Fibroblast of skin of left quadriceps (primary cell): ENCODE results near the gene PIGT.

ENCODE experiments used
- DNase-seq, 2 experiments: peaks; one replicate each; pipeline ENCODE4 v3.0.0-alpha.2; 2013; ENCODE audit warnings: low read depth in 2 of 2

The PIGT gene

DNA sequence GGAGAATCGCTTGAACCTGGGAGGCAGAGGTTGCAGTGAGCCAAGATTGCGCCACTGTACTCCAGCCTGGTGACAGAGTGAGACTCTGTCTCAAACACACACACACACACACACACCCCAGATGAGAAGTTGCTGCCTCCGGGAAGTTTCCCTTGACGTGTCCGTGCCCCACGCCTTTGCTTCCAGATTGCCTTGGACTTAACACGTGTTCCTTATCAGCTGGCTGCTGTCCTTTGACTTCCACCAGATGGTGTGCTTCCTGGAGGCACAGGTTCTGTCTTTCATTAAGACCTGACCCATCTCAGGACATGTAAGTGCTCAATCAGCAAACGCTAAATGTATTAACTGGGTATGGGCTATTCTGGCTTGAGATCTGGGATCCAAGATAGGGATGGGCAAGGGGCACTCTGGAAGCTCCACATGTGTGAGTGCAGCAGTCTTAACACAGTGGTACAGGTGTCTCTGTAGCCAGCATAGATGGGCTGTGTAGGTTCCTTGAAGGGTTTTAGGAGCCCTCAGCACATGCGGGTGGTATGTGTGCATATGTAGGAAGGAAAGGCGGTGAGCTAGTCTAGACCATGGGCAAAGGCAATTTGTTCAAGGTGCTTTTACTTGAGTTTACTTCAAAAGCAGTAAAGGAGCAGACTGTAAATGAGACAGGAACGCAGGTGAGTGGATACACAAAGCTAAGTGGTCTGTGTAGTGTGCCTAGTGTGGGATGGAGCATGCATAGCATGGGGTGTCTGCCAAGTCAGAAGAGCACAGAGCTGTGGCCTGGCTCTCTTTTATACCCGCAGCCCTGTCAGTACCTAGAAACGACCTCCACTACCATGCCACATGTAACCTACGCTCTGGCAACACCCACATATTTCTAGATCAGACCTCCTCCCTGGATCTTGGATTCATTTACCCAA, 11.6 kb downstream of the PIGT start:
- DNase-seq, result no peak

DNA sequence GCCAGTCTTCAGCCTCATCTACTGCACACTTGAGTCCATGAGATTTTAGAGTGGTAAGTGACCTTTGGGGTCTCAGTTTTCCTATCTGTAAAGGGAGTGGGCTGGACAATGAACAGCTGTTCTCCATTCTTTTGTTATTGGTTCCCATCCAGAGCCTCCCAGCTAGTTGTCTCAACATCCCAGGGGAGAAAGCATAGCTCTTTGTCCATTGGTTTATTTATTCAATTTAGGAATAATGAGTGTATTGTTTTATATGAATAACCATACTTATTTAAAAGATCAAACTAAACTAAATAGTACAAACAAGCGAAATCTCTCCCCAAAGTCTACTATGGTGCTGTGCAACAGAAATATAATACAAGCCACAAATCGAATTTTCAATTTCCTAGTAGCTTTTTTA, 13.7 kb downstream of the PIGT start:
- no peak for DNase-seq

DNA sequence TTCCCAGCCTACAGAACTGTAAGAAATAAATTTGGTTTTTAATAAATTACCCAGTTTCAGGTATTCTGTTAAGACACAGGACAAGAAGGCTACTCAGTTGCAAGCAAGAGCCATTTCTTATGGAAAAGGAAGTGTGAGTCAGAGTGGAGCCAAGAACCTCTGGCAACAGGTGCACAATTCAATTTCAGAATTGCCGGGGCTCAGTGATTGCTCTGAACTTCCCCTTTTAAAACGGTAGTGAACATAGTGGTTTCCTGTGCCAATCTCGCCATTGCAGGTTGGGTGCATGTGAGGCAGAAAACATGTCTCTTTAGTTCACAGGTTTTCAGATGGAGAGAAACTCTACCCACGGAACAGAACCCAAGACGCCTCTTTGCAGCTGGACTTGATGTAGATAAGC, 16.4 kb downstream of the PIGT start:
- no peak for DNase-seq

DNA sequence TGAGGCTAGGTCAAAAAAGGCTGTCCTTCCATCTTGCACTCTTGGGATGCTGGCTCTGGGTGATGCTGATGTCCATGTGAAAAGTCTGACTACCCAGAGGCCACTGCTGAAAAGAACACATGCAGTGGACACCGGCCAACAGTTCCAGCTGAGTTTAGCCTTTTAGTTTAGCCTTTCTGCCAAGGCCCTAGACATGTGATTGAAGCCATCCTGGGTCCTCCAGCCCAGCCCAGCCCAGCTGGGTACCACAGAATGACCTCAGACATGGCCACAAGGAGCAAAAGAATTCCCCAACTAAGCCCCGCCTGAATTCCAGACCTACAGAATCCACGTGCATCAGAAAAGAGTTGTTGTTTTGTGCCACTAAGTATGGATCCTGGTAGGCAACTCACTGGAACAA, 17.4 kb downstream of the PIGT start:
- no peak for DNase-seq

DNA sequence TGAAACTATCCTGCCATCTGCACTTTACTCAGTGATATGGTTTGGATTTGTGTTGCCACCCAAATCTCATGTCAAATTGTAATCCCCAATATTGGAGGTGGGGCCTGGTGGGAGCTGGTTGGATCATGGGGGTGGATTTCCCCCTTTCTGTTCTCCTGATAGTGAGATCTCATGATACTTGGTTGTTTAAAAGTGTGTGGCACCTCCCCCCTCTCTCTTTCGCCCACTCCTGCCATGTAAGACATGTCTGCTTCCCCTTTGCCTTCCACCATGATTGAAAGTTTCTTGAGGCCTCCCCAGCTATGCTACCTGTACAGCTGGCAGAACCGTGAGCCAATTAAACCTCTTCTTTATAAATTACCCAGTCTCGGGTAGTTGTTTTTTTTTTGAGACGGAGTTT, 18.0 kb downstream of the PIGT start:
- DNase-seq, result no peak

DNA sequence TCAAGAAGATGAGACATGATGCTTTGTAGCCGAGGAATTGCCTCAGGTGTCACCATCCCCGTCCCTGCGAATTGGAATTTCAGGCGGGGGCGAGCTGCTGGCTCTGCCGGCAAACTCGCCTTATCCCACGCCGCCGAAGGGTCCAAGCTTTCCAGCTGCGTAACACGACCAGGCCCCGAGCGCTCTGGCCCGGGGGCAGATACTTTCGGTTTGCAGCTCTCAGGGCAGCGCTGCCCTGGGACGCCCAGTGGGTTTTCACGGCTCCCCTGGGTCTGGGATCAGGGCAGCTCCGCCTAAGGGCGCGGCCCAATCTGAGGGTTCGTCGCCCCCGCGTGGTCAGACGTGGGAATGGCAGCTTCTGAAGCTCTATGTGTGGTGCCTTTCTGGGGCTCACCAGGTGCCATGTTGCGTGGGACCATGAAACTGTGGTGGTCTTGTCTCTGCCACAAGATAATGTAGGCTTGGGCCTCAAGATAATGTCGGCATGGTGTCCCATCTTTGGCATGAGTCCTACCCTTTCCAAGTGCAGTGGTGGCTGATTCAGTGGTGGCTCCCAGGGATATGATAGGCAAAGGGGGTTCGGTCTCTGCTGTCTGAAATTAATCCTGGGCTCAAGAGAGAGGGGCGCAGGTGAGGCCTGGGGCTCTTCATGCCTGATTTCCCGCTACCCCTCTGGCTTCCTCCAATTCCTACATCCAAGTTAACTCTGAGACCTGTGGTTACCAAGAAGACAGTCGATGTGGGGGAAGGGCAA, 21.0 kb downstream of the PIGT start:
- peak; percentile 48 to 50 for DNase-seq

DNA sequence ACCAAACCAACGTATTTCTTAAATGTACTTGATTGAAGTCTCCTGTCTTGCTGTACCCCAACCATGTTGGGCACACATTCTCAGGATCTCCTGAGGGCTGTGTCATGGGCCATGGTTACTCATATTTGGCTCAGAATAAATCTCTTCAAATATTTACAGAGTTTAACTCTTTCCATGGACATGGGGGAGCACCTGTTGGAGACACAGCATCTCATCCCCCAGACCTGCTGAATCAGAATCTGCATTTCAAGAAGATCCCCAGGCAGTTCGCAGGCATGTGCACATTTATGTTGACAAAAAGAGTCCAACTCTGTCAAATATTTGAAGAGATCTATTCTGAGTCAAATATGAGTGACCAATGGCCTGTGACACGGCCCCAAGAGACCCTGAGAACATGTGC, 24.5 kb downstream of the PIGT start:
- no peak for DNase-seq

DNA sequence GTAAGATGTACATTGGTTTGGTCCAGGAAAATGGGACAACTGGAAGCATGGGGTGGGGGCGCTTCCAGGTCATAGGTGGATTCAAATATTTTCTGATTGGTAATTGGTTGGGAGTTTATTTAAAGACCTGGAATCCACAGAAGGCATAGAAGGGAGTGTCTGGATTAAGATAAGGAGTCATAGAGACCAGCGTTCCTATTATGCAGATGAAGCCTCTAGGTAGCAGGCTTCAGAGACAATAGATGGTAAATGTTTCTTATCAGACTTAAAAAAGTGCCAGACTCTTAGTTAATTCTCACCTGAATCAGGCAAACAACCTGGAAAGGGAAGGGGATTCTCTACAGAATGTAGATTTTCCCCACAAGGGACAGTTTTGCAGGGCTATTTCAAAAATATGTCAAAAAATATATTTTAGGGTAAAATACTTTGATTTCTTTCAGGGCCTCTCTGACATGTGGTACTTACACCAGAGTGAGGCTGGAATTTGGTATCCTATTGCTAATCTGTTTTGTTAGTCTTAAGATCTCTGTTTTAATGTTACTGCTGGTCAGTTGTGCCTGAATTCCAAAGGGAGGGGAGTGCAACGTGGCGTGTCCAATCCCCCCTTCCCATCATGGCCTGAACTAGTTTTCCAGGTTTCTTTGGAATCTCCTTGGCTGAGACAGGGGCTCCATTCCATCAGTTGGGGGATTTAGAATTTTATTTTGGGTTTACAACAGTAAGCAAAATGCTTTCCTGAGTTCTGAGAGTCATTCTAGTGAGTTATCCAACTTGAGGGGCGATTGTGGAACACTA, 25.1 kb downstream of the PIGT start:
- no peak for DNase-seq

DNA sequence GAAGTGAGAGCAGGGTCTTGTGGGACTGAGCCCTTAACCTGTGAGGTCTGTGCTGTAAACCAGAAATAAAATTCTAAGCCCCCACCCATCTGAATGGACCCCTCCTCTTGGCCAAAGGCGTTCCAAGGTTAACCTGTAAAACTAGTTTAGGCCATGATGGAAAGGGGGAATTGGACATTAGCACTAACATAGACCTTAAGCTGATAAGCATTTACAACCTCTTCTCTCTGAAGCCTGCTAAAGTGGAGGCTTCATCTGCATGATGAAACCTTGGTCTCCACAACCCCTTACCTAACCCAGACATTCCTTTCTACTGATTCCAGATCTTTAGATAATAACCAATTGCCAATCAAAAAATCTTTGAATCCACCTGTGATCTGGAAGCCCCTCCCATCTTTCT, 25.8 kb downstream of the PIGT start:
- no peak for DNase-seq

DNA sequence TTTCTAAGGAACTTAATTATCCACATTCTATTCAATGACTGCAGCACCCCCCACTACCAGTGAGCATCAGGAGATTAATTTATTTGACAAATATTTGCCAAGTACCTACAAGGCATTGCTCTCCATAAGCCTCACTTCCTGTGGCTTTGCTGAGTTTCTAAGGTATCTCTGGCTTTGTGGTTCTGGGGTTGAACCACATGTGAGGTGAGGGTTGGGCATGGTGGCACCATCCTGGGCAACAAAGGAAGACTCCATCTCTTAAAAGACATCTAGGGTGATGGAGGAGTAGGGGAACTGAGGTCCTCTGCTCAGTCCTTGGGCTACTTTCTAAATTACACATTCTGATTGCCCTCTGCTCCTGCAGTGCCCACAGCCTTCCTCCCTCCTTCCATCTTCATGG, 28.1 kb downstream of the PIGT start:
- no peak for DNase-seq

DNA sequence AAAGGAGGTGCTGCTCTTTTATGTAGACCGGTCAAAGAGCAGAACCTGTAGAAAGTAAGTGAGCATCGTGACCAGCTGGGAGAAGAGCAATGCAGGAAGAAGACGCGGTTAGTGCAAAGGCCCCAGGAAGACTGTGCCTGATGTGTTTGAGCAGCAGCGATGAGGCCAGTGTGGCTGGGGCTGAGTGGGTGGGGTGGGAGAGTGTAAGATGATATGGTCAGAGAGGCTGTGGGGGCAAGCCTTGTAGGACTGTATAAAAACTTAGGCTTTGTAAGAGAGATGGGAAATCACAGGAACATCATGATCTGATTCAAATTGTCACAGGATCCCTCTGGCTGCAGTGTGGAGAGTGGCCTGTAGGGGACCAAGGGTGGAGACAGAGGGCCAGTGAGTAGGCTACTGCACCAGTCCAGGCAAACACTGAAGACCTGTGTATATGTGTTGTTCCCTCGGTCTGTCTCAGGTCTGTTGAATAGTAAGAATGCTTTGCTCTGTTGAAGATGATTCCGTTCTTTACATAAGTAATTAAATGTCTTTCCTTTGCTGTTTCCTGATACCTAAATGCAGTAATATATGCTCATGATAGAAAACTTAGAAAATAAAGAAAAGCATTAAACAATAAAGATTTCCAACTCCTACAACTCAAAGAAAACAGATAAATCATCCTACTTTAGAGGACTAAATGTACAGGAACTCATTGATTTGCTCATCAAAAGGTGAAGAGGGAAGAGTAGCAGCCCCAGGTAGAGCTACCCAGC, 30.0 kb downstream of the PIGT start:
- no peak for DNase-seq

DNA sequence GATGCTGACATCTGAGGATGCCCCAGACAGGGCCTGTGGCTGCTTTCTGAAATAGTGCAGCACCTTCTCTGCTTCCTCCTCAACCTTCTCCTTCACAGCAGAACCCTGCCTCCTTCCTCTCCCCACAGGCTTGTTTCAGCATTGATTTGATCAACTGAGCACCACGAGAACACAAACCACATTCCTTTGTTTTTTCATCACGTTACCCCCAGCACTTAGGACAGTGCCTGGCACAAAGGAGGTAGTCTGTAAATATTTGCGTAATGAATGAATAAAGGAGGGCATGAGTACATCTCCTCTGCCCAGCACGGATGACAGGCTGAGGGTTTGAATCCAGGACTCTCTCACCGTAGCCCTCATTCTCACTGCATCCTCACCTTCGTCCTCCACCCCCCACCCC, 32.3 kb downstream of the PIGT start:
- no peak for DNase-seq

DNA sequence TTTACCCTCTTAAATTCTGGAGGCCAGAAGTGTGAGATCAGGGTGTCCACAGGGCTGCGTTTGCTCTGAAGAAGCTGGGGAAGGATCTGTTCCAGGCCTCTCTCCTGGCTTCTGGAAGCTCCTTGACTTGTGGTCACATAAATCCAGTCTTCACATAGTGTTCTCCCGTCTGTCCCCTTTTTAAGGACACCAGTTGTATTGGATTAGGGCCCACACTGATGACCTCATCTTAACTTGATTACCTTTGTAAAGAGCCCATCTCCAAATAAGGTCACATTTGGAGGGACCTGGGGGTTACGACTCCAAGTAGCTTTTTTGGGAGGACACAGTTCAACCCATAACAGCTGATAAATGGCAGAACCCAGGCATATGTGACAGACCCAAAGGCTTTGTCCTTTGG, 33.6 kb downstream of the PIGT start:
- DNase-seq, result no peak

DNA sequence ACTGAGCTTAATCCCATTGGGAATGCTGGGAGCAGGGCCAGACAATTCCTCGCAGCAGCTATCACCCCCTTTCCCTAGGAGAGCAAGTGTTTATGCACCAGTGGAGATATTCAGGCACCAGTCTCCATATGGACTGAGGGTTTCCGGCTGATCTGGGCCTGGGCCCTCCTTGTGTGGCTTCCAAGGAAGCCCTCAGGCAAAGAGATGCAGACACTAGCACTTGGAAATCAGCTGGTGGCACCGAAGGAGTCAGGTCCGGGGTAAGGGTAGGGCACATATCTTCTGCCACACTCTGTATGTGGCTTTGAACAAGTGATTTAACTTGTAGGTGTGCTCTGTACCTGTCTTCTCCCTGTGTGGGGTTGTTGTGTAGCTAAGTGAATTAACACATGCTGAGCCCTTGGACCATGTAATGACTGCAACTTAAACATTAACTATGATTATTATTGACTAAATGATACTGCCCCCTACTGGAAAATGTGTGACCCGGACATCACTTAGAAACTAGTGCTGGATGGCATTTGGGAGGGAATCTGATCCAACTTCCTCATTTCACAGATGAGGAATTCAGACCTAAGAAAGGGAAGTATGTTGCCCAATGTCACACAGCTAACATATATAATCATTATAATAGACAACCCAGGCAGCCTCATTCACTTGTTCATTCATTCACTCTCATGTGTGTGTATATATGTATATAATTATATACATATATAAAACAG, 34.3 kb downstream of the PIGT start:
- DNase-seq, result peak in 1 of 2 experiments; percentile 7

DNA sequence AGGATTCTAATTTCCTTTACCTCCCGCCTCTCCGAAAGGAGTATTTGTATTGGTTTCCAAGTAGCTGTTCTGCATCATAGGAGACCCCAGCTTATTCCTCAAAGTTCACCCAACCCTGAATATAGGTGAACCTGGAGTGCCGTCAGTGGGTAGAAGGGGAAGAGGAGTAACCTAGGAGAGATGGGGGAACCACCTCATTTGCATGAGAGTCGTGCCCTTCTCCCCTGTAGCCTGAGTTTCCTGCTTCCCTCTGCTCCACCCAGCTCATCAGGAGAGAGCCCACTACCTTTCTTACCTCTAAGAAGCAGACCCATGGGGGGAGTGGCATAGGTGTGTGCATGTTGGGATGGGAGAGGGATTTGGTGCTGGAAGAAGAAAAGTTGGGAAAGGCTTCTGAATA, 36.3 kb downstream of the PIGT start:
- no peak for DNase-seq

DNA sequence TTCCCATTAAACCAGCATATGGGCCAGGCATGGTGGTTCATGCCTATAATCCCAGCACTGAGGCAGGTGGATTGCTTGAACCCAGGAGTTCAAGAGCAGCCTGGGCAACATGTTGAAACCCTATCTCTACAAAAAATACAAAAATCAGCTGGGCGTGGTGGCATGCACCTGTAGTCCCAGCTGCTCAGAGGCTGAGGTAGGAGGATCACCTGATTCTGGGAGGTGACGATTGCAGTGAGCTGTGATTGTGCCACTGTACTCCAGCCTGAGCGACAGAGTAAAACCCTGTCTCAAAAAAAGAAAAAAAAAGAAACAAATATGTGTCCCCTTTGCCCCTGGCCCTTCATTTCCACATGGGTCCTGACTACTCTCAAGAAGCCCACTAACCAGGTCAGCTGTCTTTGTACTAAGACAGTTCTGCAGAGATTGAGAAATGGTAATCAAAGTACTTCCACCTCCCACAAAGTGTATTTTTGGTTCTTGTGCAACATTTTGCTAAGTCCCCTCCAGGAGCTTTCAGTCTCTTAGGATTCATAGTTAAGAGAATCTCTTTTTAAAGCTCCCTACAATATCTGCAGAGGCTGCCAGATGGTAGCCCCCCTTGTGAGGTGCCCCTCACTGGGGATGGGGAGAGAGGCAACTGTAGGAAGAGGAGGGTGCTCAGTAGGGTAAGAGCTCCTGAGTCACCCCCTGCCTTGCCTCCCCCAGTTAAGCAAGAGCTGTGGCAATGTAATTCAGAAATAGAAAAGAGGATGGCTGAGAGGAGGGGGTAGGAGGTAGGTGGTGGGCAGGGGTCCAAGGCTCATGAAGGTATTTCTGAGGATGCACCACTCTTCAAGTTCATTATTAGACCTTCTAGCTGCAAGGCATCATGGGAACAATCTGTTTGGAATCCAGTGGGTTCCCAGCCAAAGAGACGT, 37.1 kb downstream of the PIGT start:
- no peak for DNase-seq

DNA sequence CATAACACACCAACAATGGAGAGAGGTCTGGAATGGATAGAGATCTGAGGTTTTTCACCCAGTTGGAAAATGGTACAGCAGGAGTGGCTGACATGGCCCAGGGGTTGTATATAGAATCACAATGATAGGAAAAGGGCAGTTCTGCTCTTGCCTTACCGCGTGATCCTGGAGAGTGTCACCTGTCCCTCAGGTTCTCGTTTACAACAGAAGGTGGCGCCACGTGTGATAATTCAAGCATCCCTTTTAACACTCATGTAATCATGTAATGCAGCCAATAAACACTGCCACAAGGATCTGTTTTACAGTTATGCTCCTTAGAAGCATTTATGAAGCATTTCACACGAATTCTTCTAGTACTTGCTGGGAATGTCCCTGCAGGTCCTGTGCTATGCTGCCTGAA, 40.7 kb downstream of the PIGT start:
- DNase-seq, result no peak

DNA sequence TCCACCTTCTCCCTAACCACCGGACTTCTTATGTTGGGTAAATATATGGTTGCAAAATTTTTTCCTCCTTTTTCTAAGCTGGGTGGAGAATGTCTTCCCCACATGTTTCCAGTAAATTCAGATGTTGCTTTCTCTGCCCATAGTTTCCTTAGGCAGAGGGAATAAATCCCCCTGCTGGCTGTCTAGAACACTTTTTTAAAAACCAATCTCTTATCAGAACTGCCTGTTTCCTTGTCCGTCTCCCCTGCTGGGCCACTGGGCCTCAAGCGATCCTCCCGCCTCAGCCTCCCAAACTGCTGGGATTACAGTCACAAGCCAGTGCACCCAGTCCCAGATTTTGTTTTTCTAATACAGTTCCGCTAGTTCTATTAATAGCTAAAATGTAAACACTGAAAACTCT, 43.7 kb downstream of the PIGT start:
- no peak for DNase-seq

DNA sequence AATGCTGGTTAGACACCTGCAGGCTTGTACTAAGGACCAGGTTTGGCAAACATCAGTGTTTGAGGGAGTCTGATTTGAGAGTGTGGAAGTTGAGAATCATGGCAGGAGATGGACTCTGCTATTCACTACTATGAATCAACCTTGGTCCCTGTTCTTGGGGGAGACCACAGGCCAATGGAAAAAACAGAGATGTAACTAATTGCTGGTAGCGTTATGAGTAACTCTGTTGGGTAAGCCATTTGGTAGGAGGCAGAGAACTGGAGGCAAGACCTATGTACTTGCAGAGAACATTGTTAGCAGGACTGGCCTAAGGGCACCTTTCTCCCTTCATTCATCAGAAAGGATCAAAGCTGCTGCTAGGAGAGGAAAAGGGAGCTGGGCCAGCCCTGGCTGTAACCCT, 45.3 kb downstream of the PIGT start:
- DNase-seq, result no peak
